Fibroblast of pulmonary artery (primary cell): ENCODE results near the gene ENPP4.

Experiments
- DNase-seq: peaks from one replicate; pipeline ENCODE4 v3.0.0-alpha.2; 2010; ENCODE audit warnings: low read depth
- H3K4me3 ChIP-seq: replicated peaks from 2 replicates; pipeline ENCODE4 v1.5.1; 2011; ENCODE audit warnings: low read depth, mild to moderate bottlenecking, control low read depth, low read length, moderate library complexity
- CTCF ChIP-seq: IDR thresholded peaks from 2 replicates; pipeline ENCODE4 v1.5.1; 2011; ENCODE audit warnings: mild to moderate bottlenecking, control low read depth, low read length, inconsistent platforms; ENCODE audit errors: missing control alignments

ENPP4 gene

GRCh38 chr6:46175446-46175845 is 45.7 kb downstream of the ENPP4 start:
- H3K4me3 ChIP-seq = no peak overlapping the region
- TF ChIP-seq CTCF = no peak
- no peak for DNase-seq

GRCh38 chr6:46175976-46176375 is 46.2 kb downstream of the ENPP4 start:
- DNase-seq = no peak
- H3K4me3 ChIP-seq = no peak overlapping the region
- TF ChIP-seq CTCF = no peak

GRCh38 chr6:46184114-46184513 is 54.3 kb downstream of the ENPP4 start:
- TF ChIP-seq CTCF = no peak
- no peak overlapping the region for H3K4me3 ChIP-seq
- DNase-seq = peak; percentile 84

GRCh38 chr6:46186583-46186982 is 56.8 kb downstream of the ENPP4 start:
- DNase-seq = no peak
- no peak for TF ChIP-seq CTCF
- no peak overlapping the region for H3K4me3 ChIP-seq

- TF ChIP-seq CTCF = no peak
- no peak overlapping the region for H3K4me3 ChIP-seq
- DNase-seq = no peak
These were observed 59.9 kb downstream of the ENPP4 start for GRCh38 chr6:46189726-46190125.

GRCh38 chr6:46190889-46191288 is 61.1 kb downstream of the ENPP4 start:
- no peak for DNase-seq
- TF ChIP-seq CTCF = no peak
- H3K4me3 ChIP-seq = no peak overlapping the region

- H3K4me3 ChIP-seq = no peak overlapping the region
- no peak for TF ChIP-seq CTCF
- peak; percentile 39 for DNase-seq
These were observed 62.2 kb downstream of the ENPP4 start for GRCh38 chr6:46191961-46192360.
